Measurements from ENCODE around the gene SRGAP3. TPM values are rescaled to one million over a fixed set of nuclear protein-coding genes. Genes with fewer than 3 reads are reported as not detected.

SRGAP3 gene
- total RNA-seq, 1 experiment from 2014 or later: 0.27 TPM

- no peak for DNase-seq (ENCODE audit: extremely low read depth, low read depth)
These were observed 181.4 kb downstream of the SRGAP3 start for GRCh38 chr3:9068051-9068450.

- peak; percentile 33 for DNase-seq (ENCODE audit: extremely low read depth, low read depth)
These were observed 182.0 kb downstream of the SRGAP3 start for GRCh38 chr3:9067352-9067975.

- DNase-seq (ENCODE audit: extremely low read depth, low read depth): no peak
These were observed 182.7 kb downstream of the SRGAP3 start for GRCh38 chr3:9066775-9067174.

GRCh38 chr3:9066141-9066540 is 183.3 kb downstream of the SRGAP3 start:
- DNase-seq (ENCODE audit: extremely low read depth, low read depth): no peak

GRCh38 chr3:9064850-9065249 is 184.6 kb downstream of the SRGAP3 start:
- no peak for DNase-seq (ENCODE audit: extremely low read depth, low read depth)

- no peak for DNase-seq (ENCODE audit: extremely low read depth, low read depth)
These were observed 185.2 kb downstream of the SRGAP3 start for GRCh38 chr3:9064251-9064650.

- DNase-seq (ENCODE audit: extremely low read depth, low read depth): no peak
These were observed 186.9 kb downstream of the SRGAP3 start for GRCh38 chr3:9062570-9062969.

GRCh38 chr3:9061634-9062033 is 187.8 kb downstream of the SRGAP3 start:
- no peak for DNase-seq (ENCODE audit: extremely low read depth, low read depth)

- no peak for DNase-seq (ENCODE audit: extremely low read depth, low read depth)
These were observed 189.7 kb downstream of the SRGAP3 start for GRCh38 chr3:9059489-9060400.

GRCh38 chr3:9056581-9056980 is 192.9 kb downstream of the SRGAP3 start:
- no peak for DNase-seq (ENCODE audit: extremely low read depth, low read depth)

GRCh38 chr3:9047452-9048346 is 201.7 kb downstream of the SRGAP3 start:
- DNase-seq (ENCODE audit: extremely low read depth, low read depth): no peak

- DNase-seq (ENCODE audit: extremely low read depth, low read depth): no peak
These were observed 204.1 kb downstream of the SRGAP3 start for GRCh38 chr3:9045371-9045770.

- no peak for DNase-seq (ENCODE audit: extremely low read depth, low read depth)
These were observed 206.4 kb downstream of the SRGAP3 start for GRCh38 chr3:9043063-9043462.

- no peak for DNase-seq (ENCODE audit: extremely low read depth, low read depth)
These were observed 207.8 kb downstream of the SRGAP3 start for GRCh38 chr3:9041626-9042025.

- no peak for DNase-seq (ENCODE audit: extremely low read depth, low read depth)
These were observed 208.4 kb downstream of the SRGAP3 start for GRCh38 chr3:9040996-9041395.

GRCh38 chr3:9037144-9037711 is 212.2 kb downstream of the SRGAP3 start:
- no peak for DNase-seq (ENCODE audit: extremely low read depth, low read depth)

GRCh38 chr3:9036404-9037131 is 212.9 kb downstream of the SRGAP3 start:
- DNase-seq (ENCODE audit: extremely low read depth, low read depth): no peak

- no peak for DNase-seq (ENCODE audit: extremely low read depth, low read depth)
These were observed 213.5 kb downstream of the SRGAP3 start for GRCh38 chr3:9035961-9036360.

- DNase-seq (ENCODE audit: extremely low read depth, low read depth): no peak
These were observed 214.0 kb downstream of the SRGAP3 start for GRCh38 chr3:9035473-9035872.

GRCh38 chr3:9033867-9034266 is 215.6 kb downstream of the SRGAP3 start:
- no peak for DNase-seq (ENCODE audit: extremely low read depth, low read depth)
